HepG2 (cell line): ENCODE data around the gene OVCH1. TPM values are rescaled to one million over a fixed set of nuclear protein-coding genes. Genes with fewer than 3 reads are reported as not detected.
A peak's percentile ranks its signal among the peaks of the same experiment; 100 is the strongest.

Experiments used
- ATAC-seq: fragments of 200-7000 bp; cut with Tn5 transposase; 3 replicates; pipeline ENCODE4 v1.9.1; 2020; ENCODE audit warnings: mild to moderate bottlenecking, moderate library complexity
- BruUV-seq: library from RNA; stranded (reverse); fragments of 400-500 nt; replicated peaks from 2 replicates; lab custom pipeline; 2021; lab: Mats Ljungman, UMichigan
- CTCF ChIA-PET: fragments of 300-600 bp; formaldehyde crosslinking; extraction: SDS; loops from one replicate; lab custom pipeline; 2021; ENCODE audit warnings: low total read pairs, inconsistent platforms, low intra/inter-chr PET ratio; lab: Yijun Ruan, JAX
- POLR2A ChIA-PET: fragments of 350-600 bp; sonication (Branson Sonifier 250); formaldehyde crosslinking; loops from one replicate; lab custom pipeline; 2020; ENCODE audit warnings: antibody characterized with exemption, inconsistent platforms; lab: Yijun Ruan, JAX
- DNase-seq: peaks from one replicate; pipeline ENCODE4 v3.0.0-alpha.2; 2015; ENCODE audit warnings: low spot score
- FAIRE-seq: peaks from 3 replicates; lab custom pipeline; 2011; peaks lifted over from hg19 to GRCh38; lab: Jason Lieb, UNC
- H2AFZ ChIP-seq: one replicate; pipeline ENCODE4 v1.6.1; 2011; ENCODE audit warnings: low read length, inconsistent platforms
- H3K27ac ChIP-seq: fragments of 300-600 bp; 3 replicates; pipeline ENCODE4 v1.8.0; 2011; ENCODE audit warnings: mixed run types, mild to moderate bottlenecking, mixed read lengths, low read length, inconsistent platforms; ENCODE audit not compliant: insufficient read depth; ENCODE audit errors: extremely low read length
- H3K27me3 ChIP-seq, 2 experiments: fragments of 200-600 bp in 1 of 2; 2 replicates in 1 of 2; 3 replicates in 1 of 2; pipeline versions ENCODE4 v1.6.0 to v1.8.0; 2011; ENCODE audit warnings: low read length in 2 of 2, mild to moderate bottlenecking in 2 of 2, moderate library complexity in 2 of 2, inconsistent platforms in 1 of 2; ENCODE audit not compliant: insufficient read depth in 2 of 2, control insufficient read depth in 1 of 2
- H3K36me3 ChIP-seq, 2 experiments: fragments of 200-600 bp in 1 of 2; replicated peaks in 1 of 2; 2 replicates in 1 of 2; 3 replicates in 1 of 2; pipeline versions ENCODE4 v1.5.1 to v1.8.0; 2011; ENCODE audit warnings: low read length in 2 of 2, inconsistent platforms in 1 of 2; ENCODE audit not compliant: insufficient read depth in 2 of 2, control insufficient read depth in 1 of 2
- H3K4me1 ChIP-seq: 2 replicates; pipeline ENCODE4 v1.5.1; 2012; ENCODE audit warnings: low read length, inconsistent platforms; ENCODE audit not compliant: insufficient read depth
- H3K4me2 ChIP-seq: 2 replicates; pipeline ENCODE4 v1.6.0; 2011; ENCODE audit warnings: low read depth, low read length, inconsistent platforms
- H3K4me3 ChIP-seq, 3 experiments: fragments of 200-600 bp in 1 of 3; sonication (generic), shearing (Covaris generic) in 1 of 3; replicated peaks in 1 of 3; 2 replicates each; pipeline ENCODE4 v1.5.1; 2011 to 2016; ENCODE audit warnings: low read length in 3 of 3, inconsistent platforms in 2 of 3, low read depth in 2 of 3, mild to moderate bottlenecking in 2 of 3, control low read depth in 1 of 3, mixed read lengths in 1 of 3; ENCODE audit not compliant: insufficient read depth in 1 of 3
- H3K79me2 ChIP-seq: one replicate; pipeline ENCODE4 v1.6.1; 2011; ENCODE audit warnings: low read length, inconsistent platforms; ENCODE audit not compliant: insufficient read depth
- H3K9ac ChIP-seq: 2 replicates; pipeline ENCODE4 v1.6.0; 2011; ENCODE audit warnings: mild to moderate bottlenecking, low read depth, low read length, inconsistent platforms; ENCODE audit not compliant: insufficient read depth
- H3K9me3 ChIP-seq: 2 replicates; pipeline ENCODE4 v1.5.1; 2012; ENCODE audit warnings: mild to moderate bottlenecking, low read length
- H4K20me1 ChIP-seq: 2 replicates; pipeline ENCODE4 v1.6.0; 2011; ENCODE audit warnings: inconsistent platforms, mild to moderate bottlenecking, low read length, moderate library complexity; ENCODE audit not compliant: insufficient read depth
- ARID2 ChIP-seq: sonication (generic); formaldehyde crosslinking; IDR thresholded peaks from 2 replicates; pipeline ENCODE4 v1.8.1; 2022; ENCODE audit warnings: mild to moderate bottlenecking, missing genetic modification reagents, borderline replicate concordance
- GATAD2A ChIP-seq: IDR thresholded peaks from 2 replicates; pipeline ENCODE4 v1.6.1; 2016
- HNF4A ChIP-seq: sonication (generic); formaldehyde crosslinking; IDR thresholded peaks from 2 replicates; pipeline ENCODE4 v1.4.0; 2020; ENCODE audit warnings: missing genetic modification reagents
- ISX ChIP-seq: sonication (generic); formaldehyde crosslinking; conservative IDR thresholded peaks from 2 replicates; pipeline ENCODE4 v1.5.0; 2020; ENCODE audit warnings: missing genetic modification reagents
- ZNF788 ChIP-seq: sonication (generic); formaldehyde crosslinking; IDR thresholded peaks from 2 replicates; pipeline ENCODE4 v1.5.0; 2020; ENCODE audit warnings: mild to moderate bottlenecking, missing genetic modification reagents, borderline replicate concordance
- WGBS: methylation state at CpG from one replicate; pipeline ENCODE4 v1.1.6; 2017; ENCODE audit warnings: low lambda C conversion rate; 5-methylcytosine and 5-hydroxymethylcytosine counted together
- in situ Hi-C: cut with HindIII; loops from 2 replicates; pipeline ENCODE4 v1.10.0; 2017; ENCODE audit warnings: low pct_unique_long_range_greater_than_20kb; ENCODE audit not compliant: extremely low pct_ligation_motif_present
- intact Hi-C: fragments of 100-400 bp; cut with micrococcal nuclease; formaldehyde crosslinking; loops from one replicate; pipeline ENCODE4 v1.10.0; 2022; ENCODE audit not compliant: unreplicated experiment
- polyA plus RNA-seq, 8 experiments: library from polyadenylated mRNA; depleted of rRNA in 3 of 8; stranded (reverse) in 7 of 8; unstranded in 1 of 8; fragments of >200 nt; fragmentation: Illumina TruSeq in 4 of 8; extraction: Trizol in 4 of 8; gene quantifications; 2 replicates each; pipeline versions ENCODE4 v1.2.1 to v1.2.3, GENCODE V29; 2011 to 2016; ENCODE audit warnings: low read depth in 4 of 8, missing spikeins in 1 of 8, mixed read lengths in 1 of 8; ENCODE audit not compliant: insufficient read depth in 1 of 8
- total RNA-seq, 5 experiments: library from RNA; depleted of rRNA; stranded (reverse); fragments of >200 nt; fragmentation: Illumina TruSeq; extraction: Trizol; gene quantifications; 2 replicates each; pipeline ENCODE4 v1.2.3, GENCODE V29; 2016; ENCODE audit warnings: low read depth in 1 of 5
- TF ChIP-seq, protein P1 (sequence below): sonication (generic); formaldehyde crosslinking; IDR thresholded peaks from 2 replicates; pipeline ENCODE4 v1.5.1; 2020; ENCODE audit warnings: mild to moderate bottlenecking, missing genetic modification reagents, moderate library complexity
- TF ChIP-seq, protein P2 (sequence below): sonication (generic); formaldehyde crosslinking; IDR thresholded peaks from 2 replicates; pipeline ENCODE4 v1.4.0; 2020; ENCODE audit warnings: mild to moderate bottlenecking, missing genetic modification reagents, borderline replicate concordance
- TF ChIP-seq, protein P3 (sequence below): sonication (generic); formaldehyde crosslinking; conservative IDR thresholded peaks from 2 replicates; pipeline ENCODE4 v1.4.0; 2020; ENCODE audit warnings: mild to moderate bottlenecking, missing genetic modification reagents, moderate library complexity

The OVCH1 gene
- total and polyA plus RNA-seq, 2 of the 13 experiments (the other 11 are each of a cell fraction or from before 2014, with no cell fraction given): not detected

DNA sequence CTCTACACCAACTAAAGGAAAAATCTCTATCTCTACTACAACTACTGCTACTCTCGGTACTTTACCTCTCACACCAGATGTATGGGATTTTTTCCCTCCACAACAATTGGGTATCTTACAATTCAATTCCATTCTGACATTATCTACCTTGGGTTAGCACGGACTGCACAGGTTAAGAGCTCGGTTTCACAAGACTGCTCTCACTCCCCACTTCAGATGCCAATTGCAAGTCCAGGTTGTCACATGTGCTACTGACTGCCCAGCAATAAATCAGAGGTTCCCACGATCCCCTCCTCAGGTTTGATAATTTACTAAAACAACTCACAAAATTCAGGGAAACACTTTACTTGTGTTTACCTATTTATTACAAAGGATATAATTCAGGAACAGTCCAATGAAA is 58.0 kb downstream of the OVCH1 start (continued):
- TF ChIP-seq, protein P1, sequence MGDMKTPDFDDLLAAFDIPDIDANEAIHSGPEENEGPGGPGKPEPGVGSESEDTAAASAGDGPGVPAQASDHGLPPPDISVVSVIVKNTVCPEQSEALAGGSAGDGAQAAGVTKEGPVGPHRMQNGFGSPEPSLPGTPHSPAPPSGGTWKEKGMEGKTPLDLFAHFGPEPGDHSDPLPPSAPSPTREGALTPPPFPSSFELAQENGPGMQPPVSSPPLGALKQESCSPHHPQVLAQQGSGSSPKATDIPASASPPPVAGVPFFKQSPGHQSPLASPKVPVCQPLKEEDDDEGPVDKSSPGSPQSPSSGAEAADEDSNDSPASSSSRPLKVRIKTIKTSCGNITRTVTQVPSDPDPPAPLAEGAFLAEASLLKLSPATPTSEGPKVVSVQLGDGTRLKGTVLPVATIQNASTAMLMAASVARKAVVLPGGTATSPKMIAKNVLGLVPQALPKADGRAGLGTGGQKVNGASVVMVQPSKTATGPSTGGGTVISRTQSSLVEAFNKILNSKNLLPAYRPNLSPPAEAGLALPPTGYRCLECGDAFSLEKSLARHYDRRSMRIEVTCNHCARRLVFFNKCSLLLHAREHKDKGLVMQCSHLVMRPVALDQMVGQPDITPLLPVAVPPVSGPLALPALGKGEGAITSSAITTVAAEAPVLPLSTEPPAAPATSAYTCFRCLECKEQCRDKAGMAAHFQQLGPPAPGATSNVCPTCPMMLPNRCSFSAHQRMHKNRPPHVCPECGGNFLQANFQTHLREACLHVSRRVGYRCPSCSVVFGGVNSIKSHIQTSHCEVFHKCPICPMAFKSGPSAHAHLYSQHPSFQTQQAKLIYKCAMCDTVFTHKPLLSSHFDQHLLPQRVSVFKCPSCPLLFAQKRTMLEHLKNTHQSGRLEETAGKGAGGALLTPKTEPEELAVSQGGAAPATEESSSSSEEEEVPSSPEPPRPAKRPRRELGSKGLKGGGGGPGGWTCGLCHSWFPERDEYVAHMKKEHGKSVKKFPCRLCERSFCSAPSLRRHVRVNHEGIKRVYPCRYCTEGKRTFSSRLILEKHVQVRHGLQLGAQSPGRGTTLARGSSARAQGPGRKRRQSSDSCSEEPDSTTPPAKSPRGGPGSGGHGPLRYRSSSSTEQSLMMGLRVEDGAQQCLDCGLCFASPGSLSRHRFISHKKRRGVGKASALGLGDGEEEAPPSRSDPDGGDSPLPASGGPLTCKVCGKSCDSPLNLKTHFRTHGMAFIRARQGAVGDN (CRISPR knock-in tag): no peak
- no peak for TF ChIP-seq ISX (CRISPR knock-in tag)

DNA sequence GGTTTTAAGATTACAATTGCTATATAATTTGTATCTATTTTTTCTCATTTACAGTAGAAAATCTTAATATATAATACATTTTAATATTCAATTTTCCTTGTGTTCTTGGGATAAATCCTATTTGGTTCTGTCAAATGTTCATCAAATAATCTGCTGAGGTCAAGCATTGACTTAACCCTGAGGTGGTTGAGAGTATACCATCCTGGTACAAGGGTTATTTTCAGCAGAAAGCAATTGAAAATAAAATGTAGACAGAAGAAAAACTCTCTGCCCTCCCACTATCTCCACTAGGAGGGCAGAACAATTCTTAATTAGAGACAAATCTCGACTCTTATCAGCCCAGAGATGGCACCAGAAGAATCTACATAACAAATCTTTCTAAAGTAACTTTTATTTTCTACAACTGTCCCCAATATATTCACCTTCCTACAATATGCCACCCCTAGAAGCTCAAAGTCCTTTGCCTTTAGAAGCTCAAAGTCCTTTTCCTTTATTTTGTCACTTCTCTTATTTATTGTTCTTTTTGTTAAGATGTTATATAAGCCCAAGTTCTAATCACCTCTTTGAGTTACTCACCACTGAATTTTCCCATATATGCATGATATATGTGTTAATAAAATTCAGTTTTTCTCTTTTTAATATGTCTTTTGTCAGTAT is 58.6 kb downstream of the OVCH1 start:
- TF ChIP-seq, protein P2, sequence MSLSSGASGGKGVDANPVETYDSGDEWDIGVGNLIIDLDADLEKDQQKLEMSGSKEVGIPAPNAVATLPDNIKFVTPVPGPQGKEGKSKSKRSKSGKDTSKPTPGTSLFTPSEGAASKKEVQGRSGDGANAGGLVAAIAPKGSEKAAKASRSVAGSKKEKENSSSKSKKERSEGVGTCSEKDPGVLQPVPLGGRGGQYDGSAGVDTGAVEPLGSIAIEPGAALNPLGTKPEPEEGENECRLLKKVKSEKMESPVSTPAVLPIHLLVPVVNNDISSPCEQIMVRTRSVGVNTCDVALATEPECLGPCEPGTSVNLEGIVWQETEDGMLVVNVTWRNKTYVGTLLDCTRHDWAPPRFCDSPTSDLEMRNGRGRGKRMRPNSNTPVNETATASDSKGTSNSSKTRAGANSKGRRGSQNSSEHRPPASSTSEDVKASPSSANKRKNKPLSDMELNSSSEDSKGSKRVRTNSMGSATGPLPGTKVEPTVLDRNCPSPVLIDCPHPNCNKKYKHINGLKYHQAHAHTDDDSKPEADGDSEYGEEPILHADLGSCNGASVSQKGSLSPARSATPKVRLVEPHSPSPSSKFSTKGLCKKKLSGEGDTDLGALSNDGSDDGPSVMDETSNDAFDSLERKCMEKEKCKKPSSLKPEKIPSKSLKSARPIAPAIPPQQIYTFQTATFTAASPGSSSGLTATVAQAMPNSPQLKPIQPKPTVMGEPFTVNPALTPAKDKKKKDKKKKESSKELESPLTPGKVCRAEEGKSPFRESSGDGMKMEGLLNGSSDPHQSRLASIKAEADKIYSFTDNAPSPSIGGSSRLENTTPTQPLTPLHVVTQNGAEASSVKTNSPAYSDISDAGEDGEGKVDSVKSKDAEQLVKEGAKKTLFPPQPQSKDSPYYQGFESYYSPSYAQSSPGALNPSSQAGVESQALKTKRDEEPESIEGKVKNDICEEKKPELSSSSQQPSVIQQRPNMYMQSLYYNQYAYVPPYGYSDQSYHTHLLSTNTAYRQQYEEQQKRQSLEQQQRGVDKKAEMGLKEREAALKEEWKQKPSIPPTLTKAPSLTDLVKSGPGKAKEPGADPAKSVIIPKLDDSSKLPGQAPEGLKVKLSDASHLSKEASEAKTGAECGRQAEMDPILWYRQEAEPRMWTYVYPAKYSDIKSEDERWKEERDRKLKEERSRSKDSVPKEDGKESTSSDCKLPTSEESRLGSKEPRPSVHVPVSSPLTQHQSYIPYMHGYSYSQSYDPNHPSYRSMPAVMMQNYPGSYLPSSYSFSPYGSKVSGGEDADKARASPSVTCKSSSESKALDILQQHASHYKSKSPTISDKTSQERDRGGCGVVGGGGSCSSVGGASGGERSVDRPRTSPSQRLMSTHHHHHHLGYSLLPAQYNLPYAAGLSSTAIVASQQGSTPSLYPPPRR: no peak
- TF ChIP-seq, protein P3, sequence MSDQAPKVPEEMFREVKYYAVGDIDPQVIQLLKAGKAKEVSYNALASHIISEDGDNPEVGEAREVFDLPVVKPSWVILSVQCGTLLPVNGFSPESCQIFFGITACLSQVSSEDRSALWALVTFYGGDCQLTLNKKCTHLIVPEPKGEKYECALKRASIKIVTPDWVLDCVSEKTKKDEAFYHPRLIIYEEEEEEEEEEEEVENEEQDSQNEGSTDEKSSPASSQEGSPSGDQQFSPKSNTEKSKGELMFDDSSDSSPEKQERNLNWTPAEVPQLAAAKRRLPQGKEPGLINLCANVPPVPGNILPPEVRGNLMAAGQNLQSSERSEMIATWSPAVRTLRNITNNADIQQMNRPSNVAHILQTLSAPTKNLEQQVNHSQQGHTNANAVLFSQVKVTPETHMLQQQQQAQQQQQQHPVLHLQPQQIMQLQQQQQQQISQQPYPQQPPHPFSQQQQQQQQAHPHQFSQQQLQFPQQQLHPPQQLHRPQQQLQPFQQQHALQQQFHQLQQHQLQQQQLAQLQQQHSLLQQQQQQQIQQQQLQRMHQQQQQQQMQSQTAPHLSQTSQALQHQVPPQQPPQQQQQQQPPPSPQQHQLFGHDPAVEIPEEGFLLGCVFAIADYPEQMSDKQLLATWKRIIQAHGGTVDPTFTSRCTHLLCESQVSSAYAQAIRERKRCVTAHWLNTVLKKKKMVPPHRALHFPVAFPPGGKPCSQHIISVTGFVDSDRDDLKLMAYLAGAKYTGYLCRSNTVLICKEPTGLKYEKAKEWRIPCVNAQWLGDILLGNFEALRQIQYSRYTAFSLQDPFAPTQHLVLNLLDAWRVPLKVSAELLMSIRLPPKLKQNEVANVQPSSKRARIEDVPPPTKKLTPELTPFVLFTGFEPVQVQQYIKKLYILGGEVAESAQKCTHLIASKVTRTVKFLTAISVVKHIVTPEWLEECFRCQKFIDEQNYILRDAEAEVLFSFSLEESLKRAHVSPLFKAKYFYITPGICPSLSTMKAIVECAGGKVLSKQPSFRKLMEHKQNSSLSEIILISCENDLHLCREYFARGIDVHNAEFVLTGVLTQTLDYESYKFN (CRISPR knock-in tag): peak; percentile 45
- peak; percentile 14; the same call in 1 of the 2 replicates for TF ChIP-seq HNF4A (CRISPR knock-in tag)
- no peak for TF ChIP-seq ARID2 (CRISPR knock-in tag)
- TF ChIP-seq GATAD2A: 0 out of 2 replicates have a peak, but pooled peaks have one; percentile 21
- no peak for TF ChIP-seq ZNF788 (CRISPR knock-in tag)
- H3K4me2 ChIP-seq: peak overlapping the region; percentile 47; the same call in 1 of the 2 replicates
- intact Hi-C loops (no loop called here), in situ Hi-C loops (no loop called here)
- DNase-seq (no peak), FAIRE-seq (no peak), ATAC-seq (no peak)
- H3K27ac ChIP-seq: no peak overlapping the region
- 10% methylated on average over 1 of the region's 1 CpG for WGBS
- H4K20me1 ChIP-seq: no peaks in the 10 kb centered on the region
- ChIA-PET CTCF (no interaction called here), POLR2A (no interaction called here)
- no peaks in the 10 kb centered on the region for H3K27me3 ChIP-seq
- no peak overlapping the region for H3K4me3 ChIP-seq
- no peaks in the 10 kb centered on the region for H3K9me3 ChIP-seq
- H3K4me1 ChIP-seq: peaks cover 32% of the 10 kb centered on the region
- BruUV-seq: no TSS peak
- H2AFZ ChIP-seq: no peak overlapping the region
- H3K9ac ChIP-seq: no peak overlapping the region
- no peaks in the 10 kb centered on the region for H3K79me2 ChIP-seq
- H3K36me3 ChIP-seq: no peaks in the 10 kb centered on the region
